NCI-H510A treated with DMSO at 0.1 percent for 48 hours (cell line): ENCODE results near the gene CSHL1.
A peak's percentile ranks its signal among the peaks of the same experiment; 100 is the strongest.

ENCODE experiments used
- DNase-seq: peaks from one replicate; lab custom pipeline; 2025; lab: John Stamatoyannopoulos, UW

CSHL1 gene

GRCh38 chr17:63911041-63911635 is at the start of gene CSHL1:
Gene CSHL1 (minus strand): TSS chr17:63911258. CDS start chr17:63911196, 62 bp downstream.
- DNase-seq: no peak

- DNase-seq: no peak
These were observed 49.4 kb upstream of the CSHL1 start for GRCh38 chr17:63960430-63960829.

GRCh38 chr17:63960006-63960405 is 48.9 kb upstream of the CSHL1 start:
- DNase-seq: no peak

GRCh38 chr17:63956296-63956920 is 45.4 kb upstream of the CSHL1 start:
- DNase-seq: no peak

GRCh38 chr17:63955791-63956190 is 44.7 kb upstream of the CSHL1 start:
- no peak for DNase-seq

- no peak for DNase-seq
These were observed 44.2 kb upstream of the CSHL1 start for GRCh38 chr17:63955232-63955631.

GRCh38 chr17:63954402-63955063 is 43.5 kb upstream of the CSHL1 start:
- peak; percentile 81 for DNase-seq

- peak; percentile 67 for DNase-seq
These were observed 40.2 kb upstream of the CSHL1 start for GRCh38 chr17:63950940-63951907.

GRCh38 chr17:63949576-63950250 is 38.7 kb upstream of the CSHL1 start:
- DNase-seq: no peak

GRCh38 chr17:63948521-63948920 is 37.5 kb upstream of the CSHL1 start:
- no peak for DNase-seq

GRCh38 chr17:63947711-63948330 is 36.8 kb upstream of the CSHL1 start:
- no peak for DNase-seq

- DNase-seq: peak; percentile 18
These were observed 35.6 kb upstream of the CSHL1 start for GRCh38 chr17:63946440-63947363.

GRCh38 chr17:63945784-63946439 is 34.9 kb upstream of the CSHL1 start:
- no peak for DNase-seq

- DNase-seq: no peak
These were observed 33.9 kb upstream of the CSHL1 start for GRCh38 chr17:63944736-63945499.

- no peak for DNase-seq
These were observed 32.7 kb upstream of the CSHL1 start for GRCh38 chr17:63943745-63944144.

GRCh38 chr17:63942309-63942985 is 31.4 kb upstream of the CSHL1 start:
- DNase-seq: no peak

- DNase-seq: no peak
These were observed 30.7 kb upstream of the CSHL1 start for GRCh38 chr17:63941751-63942150.

- no peak for DNase-seq
These were observed 30.1 kb upstream of the CSHL1 start for GRCh38 chr17:63941162-63941561.
